B cell (primary cell): ENCODE results near the gene CPLX1.

ENCODE experiments used
- EZH2 ChIP-seq: IDR thresholded peaks from 2 replicates; pipeline ENCODE4 v1.6.1; 2012; ENCODE audit warnings: borderline replicate concordance, low read depth, mild to moderate bottlenecking, moderate library complexity, low read length; ENCODE audit not compliant: insufficient read depth, poor library complexity, severe bottlenecking
- TF ChIP-seq, protein P1 (sequence below): fragments of 200-600 bp; IDR thresholded peaks from one replicate; pipeline ENCODE4 v1.8.0; 2022; ENCODE audit warnings: antibody characterized with exemption, mild to moderate bottlenecking

DNA sequence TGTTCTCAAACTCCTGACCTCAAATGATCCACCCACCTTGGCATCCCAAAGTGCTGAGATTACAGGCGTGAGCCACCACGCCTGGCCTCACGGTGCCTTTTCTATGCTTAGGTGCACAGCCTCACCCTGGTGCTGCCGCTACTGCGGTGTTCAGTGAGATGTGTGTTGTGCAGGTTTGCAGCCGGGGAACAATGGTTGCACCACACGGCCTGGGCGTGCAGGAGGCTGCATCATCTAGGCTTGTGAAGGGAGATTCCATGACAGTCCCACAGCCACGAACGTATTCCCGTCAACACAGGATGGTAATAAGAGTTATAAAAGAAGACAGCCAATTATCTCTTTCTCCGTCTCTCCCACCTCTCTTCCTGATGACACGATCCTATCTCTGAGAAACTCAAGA is 22.0 kb downstream of the CPLX1 start:
- TF ChIP-seq, protein P1, sequence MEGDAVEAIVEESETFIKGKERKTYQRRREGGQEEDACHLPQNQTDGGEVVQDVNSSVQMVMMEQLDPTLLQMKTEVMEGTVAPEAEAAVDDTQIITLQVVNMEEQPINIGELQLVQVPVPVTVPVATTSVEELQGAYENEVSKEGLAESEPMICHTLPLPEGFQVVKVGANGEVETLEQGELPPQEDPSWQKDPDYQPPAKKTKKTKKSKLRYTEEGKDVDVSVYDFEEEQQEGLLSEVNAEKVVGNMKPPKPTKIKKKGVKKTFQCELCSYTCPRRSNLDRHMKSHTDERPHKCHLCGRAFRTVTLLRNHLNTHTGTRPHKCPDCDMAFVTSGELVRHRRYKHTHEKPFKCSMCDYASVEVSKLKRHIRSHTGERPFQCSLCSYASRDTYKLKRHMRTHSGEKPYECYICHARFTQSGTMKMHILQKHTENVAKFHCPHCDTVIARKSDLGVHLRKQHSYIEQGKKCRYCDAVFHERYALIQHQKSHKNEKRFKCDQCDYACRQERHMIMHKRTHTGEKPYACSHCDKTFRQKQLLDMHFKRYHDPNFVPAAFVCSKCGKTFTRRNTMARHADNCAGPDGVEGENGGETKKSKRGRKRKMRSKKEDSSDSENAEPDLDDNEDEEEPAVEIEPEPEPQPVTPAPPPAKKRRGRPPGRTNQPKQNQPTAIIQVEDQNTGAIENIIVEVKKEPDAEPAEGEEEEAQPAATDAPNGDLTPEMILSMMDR = no peak
- TF ChIP-seq EZH2 = no peak
